Transverse colon (tissue), 4 donors: ENCODE measurements around the gene PLD3. TPM values are rescaled to one million over a fixed set of nuclear protein-coding genes. Genes with fewer than 3 reads are reported as not detected.
A peak's percentile ranks its signal among the peaks of the same experiment; 100 is the strongest.

Source experiments
- DNase-seq: peaks from one replicate; pipeline ENCODE4 v3.0.0-alpha.2; 2019
- H3K27ac ChIP-seq, 4 donors: fragments of 200-600 bp; sonication (generic); 2 replicates each; pipeline ENCODE4 v1.5.1; 2016 to 2018; ENCODE audit warnings: inconsistent platforms in 4 of 4
- H3K27me3 ChIP-seq: fragments of 200-600 bp; sonication (generic); 2 replicates; pipeline ENCODE4 v1.5.1; 2017; ENCODE audit warnings: inconsistent platforms
- H3K36me3 ChIP-seq, 4 donors: fragments of 200-600 bp; sonication (generic); 2 replicates each; pipeline ENCODE4 v1.5.1; 2017 to 2019; ENCODE audit warnings: inconsistent platforms in 4 of 4
- H3K4me1 ChIP-seq, 4 donors: fragments of 200-600 bp; sonication (generic); 2 replicates each; pipeline ENCODE4 v1.5.1; 2017 to 2020; ENCODE audit warnings: inconsistent platforms in 4 of 4
- H3K4me3 ChIP-seq, 4 donors: fragments of 200-600 bp; sonication (generic); 1 replicate in 1 of 4; 2 replicates in 3 of 4; pipeline versions ENCODE4 v1.5.1 to v1.6.1; 2017 to 2019; ENCODE audit warnings: inconsistent platforms in 4 of 4
- H3K9me3 ChIP-seq, 2 donors: fragments of 200-600 bp; sonication (generic); 2 replicates each; pipeline ENCODE4 v1.5.1; 2017 to 2019; ENCODE audit warnings: inconsistent platforms in 2 of 2
- CTCF ChIP-seq, 5 experiments: fragments of 200-600 bp in 3 of 5; fragments of 450-650 bp in 2 of 5; sonication (generic) in 3 of 5; IDR thresholded peaks; 1 replicate in 2 of 5; 2 replicates in 3 of 5; pipeline ENCODE4 v1.5.1; 2016 to 2017; ENCODE audit warnings: antibody characterized with exemption in 5 of 5, inconsistent platforms in 3 of 5, mild to moderate bottlenecking in 2 of 5, moderate library complexity in 1 of 5
- EP300 ChIP-seq: sonication (generic); formaldehyde crosslinking; IDR thresholded peaks from one replicate; pipeline ENCODE4 v1.6.1; 2017; ENCODE audit warnings: antibody characterized with exemption, low read depth
- POLR2A ChIP-seq: fragments of 450-650 bp; IDR thresholded peaks from one replicate; pipeline ENCODE4 v1.6.1; 2016; ENCODE audit warnings: antibody characterized with exemption, mild to moderate bottlenecking, moderate library complexity
- POLR2AphosphoS5 ChIP-seq, 3 donors: sonication (generic); formaldehyde crosslinking; IDR thresholded peaks; one replicate each; pipeline ENCODE4 v1.6.1; 2016; ENCODE audit warnings: antibody characterized with exemption in 3 of 3
- WGBS, 2 donors: methylation state at CpG; one replicate each; pipeline ENCODE4 v1.1.5; 2018; ENCODE audit warnings: low coverage in 1 of 2; 5-methylcytosine and 5-hydroxymethylcytosine counted together
- in situ Hi-C, 4 donors: fragments of 200-750 bp; cut with MboI; loops; one replicate each; pipeline versions ENCODE4 v1.15.0 to v1.15.1; 2017; ENCODE audit warnings: low sequenced_read_pairs in 3 of 4, low pct_ligation_motif_present in 1 of 4, low pct_unique_long_range_greater_than_20kb in 1 of 4
- intact Hi-C: fragments of 100-400 bp; cut with DNase I; formaldehyde crosslinking; loops from one replicate; pipeline ENCODE4 v1.15.1; 2023; ENCODE audit warnings: low total_unique reads
- total RNA-seq, 4 donors: library from RNA; depleted of rRNA; stranded (reverse); fragments of >200 nt; gene quantifications; one replicate each; pipeline ENCODE4 v1.1.0, GENCODE V29; 2016

The PLD3 gene
- total RNA-seq, 4 donors from 2014 or later: 91.6 to 322 (median 179) TPM

- peak overlapping the region; percentile 97 to 100 (median 98) for H3K27ac ChIP-seq
- peaks cover 0 to 10% (median 0%) of the 10 kb centered on the region in 4 donors for H3K36me3 ChIP-seq
- peak overlapping the region in 2 of 4 donors; percentile 54 to 61 for H3K4me3 ChIP-seq
- H3K4me1 ChIP-seq: peaks cover 23 to 53% (median 36%) of the 10 kb centered on the region in 4 donors
- 61 to 66% methylated on average over 7 to 15 of the region's 16 CpGs for WGBS, 2 donors
- no peaks in the 10 kb centered on the region for H3K27me3 ChIP-seq
- TF ChIP-seq POLR2AphosphoS5 (IDR thresholded peaks at IDR 0.05) (no peak), POLR2A (no peak), EP300 (no peak), CTCF (IDR thresholded peaks at IDR 0.05) (no peak)
- no peaks in the 10 kb centered on the region for H3K9me3 ChIP-seq
- no peak for DNase-seq
- intact Hi-C loops: no loop called here
- in situ Hi-C loops: loop anchor here in 2 of 4 donors (10.0 to 25.0 kb wide), 2 partner anchors 135 to 137 kb away; partner anchors contain the start of gene AKT2 (in 2 of the 2)
Measured at GRCh38 chr19:40421993-40422747, 73.7 kb downstream of the PLD3 start.

DNA sequence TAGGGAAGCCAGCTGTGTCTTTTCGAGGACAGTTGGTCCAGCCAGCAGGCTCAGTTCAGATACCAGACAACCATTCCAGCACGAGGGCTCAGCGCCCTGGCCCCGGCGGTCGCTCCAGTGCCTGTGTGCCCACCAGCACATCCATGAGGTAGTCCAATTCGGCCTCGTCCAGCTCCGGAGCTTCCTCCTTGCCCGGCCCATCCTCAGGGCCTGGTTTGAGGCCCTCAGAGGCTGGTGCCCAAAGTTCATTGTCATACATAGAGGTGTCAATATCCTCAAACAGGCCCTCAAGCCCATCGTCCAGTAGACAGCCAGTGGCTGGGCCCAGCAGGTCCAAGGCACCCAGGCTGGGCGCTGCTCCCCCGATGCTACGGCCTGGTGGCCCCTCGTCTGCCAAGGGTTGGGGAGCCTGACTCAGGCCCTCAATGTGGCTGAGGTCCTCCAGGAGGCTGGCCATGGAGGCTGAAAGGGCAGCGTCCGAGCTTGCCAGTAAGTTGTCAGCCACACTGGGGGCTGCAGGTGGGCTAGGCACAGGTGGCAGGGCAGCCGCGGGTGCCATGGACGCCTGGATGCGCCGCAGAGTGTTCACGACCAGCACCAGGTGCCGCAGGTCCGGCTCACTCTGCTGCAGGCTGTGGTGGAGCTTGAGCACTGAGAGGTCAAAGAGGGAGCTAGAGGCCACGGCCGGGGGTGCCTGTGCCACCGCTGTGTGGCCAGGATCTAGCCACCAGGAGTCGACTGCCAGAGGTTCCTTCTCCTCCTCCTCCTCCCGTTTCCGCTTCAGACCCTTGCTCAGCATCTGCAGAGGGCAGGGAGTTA is 74.5 kb downstream of the PLD3 start:
- 90 to 93% methylated on average over 6 to 24 of the region's 31 CpGs for WGBS, 2 donors
- Histone ChIP-seq H3K9me3 (no peaks in the 10 kb centered on the region), H3K27me3 (no peaks in the 10 kb centered on the region), H3K36me3 (peaks cover 0 to 10% (median 0%) of the 10 kb centered on the region in 4 donors), H3K27ac (peak overlapping the region; percentile 97 to 100 (median 98)), H3K4me3 (no peak overlapping the region), H3K4me1 (peaks cover 23 to 51% (median 37%) of the 10 kb centered on the region in 4 donors)
- TF ChIP-seq POLR2A (no peak), CTCF (IDR thresholded peaks at IDR 0.05) (no peak), EP300 (no peak), POLR2AphosphoS5 (IDR thresholded peaks at IDR 0.05) (no peak)
- intact Hi-C loops: loop anchor here (1.0 kb wide), 1 partner anchor 44 kb away; the partner anchor contains the start of gene SPTBN4
- in situ Hi-C loops: loop anchor here in 2 of 4 donors (10.0 to 25.0 kb wide), 2 partner anchors 136 to 138 kb away; partner anchors contain the start of gene AKT2 (in 2 of the 2)
- DNase-seq: no peak

- H3K9me3 ChIP-seq: no peaks in the 10 kb centered on the region
- H3K27ac ChIP-seq: peak overlapping the region; percentile 97 to 100 (median 99)
- H3K4me3 ChIP-seq: peak overlapping the region in 1 of 4 donors; percentile 66
- TF ChIP-seq POLR2A (no peak), CTCF (IDR thresholded peaks at IDR 0.05) (no peak), POLR2AphosphoS5 (IDR thresholded peaks at IDR 0.05) (no peak), EP300 (no peak)
- H3K4me1 ChIP-seq: peaks cover 23 to 51% (median 37%) of the 10 kb centered on the region in 4 donors
- 92% methylated on average over 6 of the region's 6 CpGs for WGBS, 2 donors
- DNase-seq: no peak
- intact Hi-C loops: loop anchor here (1.0 kb wide), 1 partner anchor 43 kb away; the partner anchor contains the start of gene SPTBN4
- H3K36me3 ChIP-seq: peaks cover 0 to 10% (median 0%) of the 10 kb centered on the region in 4 donors
- in situ Hi-C loops: loop anchor here in 2 of 4 donors (10.0 to 25.0 kb wide), 2 partner anchors 137 to 139 kb away; partner anchors contain the start of gene AKT2 (in 2 of the 2)
- H3K27me3 ChIP-seq: no peaks in the 10 kb centered on the region
Measured at GRCh38 chr19:40423938-40424337, 75.4 kb downstream of the PLD3 start.
